GM18873 (cell line): ENCODE data around the gene PCDHGA12.
"Not testable (repeated sequence)": the region's sequence is repeated elsewhere in the genome, so short reads cannot be mapped to it uniquely, and the experiment has no call there.

Experiments
- ATAC-seq: cut with Tn5 transposase; IDR thresholded peaks from one replicate; pipeline ENCODE4 v1.9.1; 2021; ENCODE audit warnings: mild to moderate bottlenecking, moderate library complexity, moderate number of reproducible peaks; ENCODE audit not compliant: unreplicated experiment, low FRiP score

The PCDHGA12 gene

GRCh38 chr5:141430332-141431113 lies at the start of gene PCDHGA12:
Gene PCDHGA12 (plus strand): TSS chr5:141430507. CDS start chr5:141430760, 253 bp downstream.
- ATAC-seq = peak; percentile 81

GRCh38 chr5:141382469-141383294 lies 47.6 kb upstream of the PCDHGA12 start, which contains the start of gene PCDHGA7:
Gene PCDHGA7 (plus strand): TSS chr5:141382742. CDS start chr5:141382900, 158 bp downstream.
- ATAC-seq = no peak

- ATAC-seq = no peak
These were observed 47.0 kb upstream of the PCDHGA12 start for GRCh38 chr5:141383345-141383744.

- no peak for ATAC-seq
These were observed 45.6 kb upstream of the PCDHGA12 start for GRCh38 chr5:141384471-141385267.

GRCh38 chr5:141387557-141388311 lies 42.6 kb upstream of the PCDHGA12 start, which contains the start of gene PCDHGB4:
Gene PCDHGB4 (plus strand): TSS chr5:141387698. CDS start chr5:141387885, 187 bp downstream.
- not testable (repeated sequence) for ATAC-seq

- ATAC-seq = no peak
These were observed 41.6 kb upstream of the PCDHGA12 start for GRCh38 chr5:141388661-141389060.

GRCh38 chr5:141389153-141390042 lies 40.9 kb upstream of the PCDHGA12 start:
- ATAC-seq = no peak

- ATAC-seq = no peak
These were observed 37.7 kb upstream of the PCDHGA12 start, which contains the start of gene PCDHGA8 for GRCh38 chr5:141392429-141393198. Gene PCDHGA8 (plus strand): TSS chr5:141392633. CDS start chr5:141392814, 181 bp downstream.

GRCh38 chr5:141393267-141393666 lies 37.0 kb upstream of the PCDHGA12 start:
- no peak for ATAC-seq

- not testable (repeated sequence) for ATAC-seq
These were observed 35.7 kb upstream of the PCDHGA12 start for GRCh38 chr5:141394401-141395187.

- not testable (repeated sequence) for ATAC-seq
These were observed 32.4 kb upstream of the PCDHGA12 start, which contains the start of gene PCDHGB5 for GRCh38 chr5:141397756-141398551. Gene PCDHGB5 (plus strand): TSS chr5:141397947. CDS start chr5:141398128, 181 bp downstream.

GRCh38 chr5:141398608-141399007 lies 31.7 kb upstream of the PCDHGA12 start:
- no peak for ATAC-seq

GRCh38 chr5:141399555-141400258 lies 30.6 kb upstream of the PCDHGA12 start:
- no peak for ATAC-seq

GRCh38 chr5:141402553-141403243 lies 27.6 kb upstream of the PCDHGA12 start, which contains the start of gene PCDHGA9:
Gene PCDHGA9 (plus strand): TSS chr5:141402778. CDS start chr5:141402953, 175 bp downstream.
- ATAC-seq = no peak

GRCh38 chr5:141403387-141403786 lies 26.9 kb upstream of the PCDHGA12 start:
- ATAC-seq = no peak
